ENCODE results near the gene ZNF587. TPM values are rescaled to one million over a fixed set of nuclear protein-coding genes. Genes with fewer than 3 reads are reported as not detected.
"Not testable (repeated sequence)": the region's sequence is repeated elsewhere in the genome, so short reads cannot be mapped to it uniquely, and the experiment has no call there.

ZNF587 gene
- total RNA-seq = 16.6 TPM
- polyA plus RNA-seq = 25.4 TPM
- long read RNA-seq, donor 1 = 0 reads
- long read RNA-seq, donor 2, full-length matches to known transcripts = 2 of 8 reads
- long read RNA-seq, donor 2, partial matches to known transcripts = 6 of 8 reads
- long read RNA-seq, donor 2, other reads (novel, unspliced or antisense) = 0 of 8 reads
- long read RNA-seq, donor 3, full-length matches to known transcripts = 3 of 3 reads
- long read RNA-seq, donor 3, partial matches to known transcripts = 0 of 3 reads
- long read RNA-seq, donor 3, other reads (novel, unspliced or antisense) = 0 of 3 reads
- long read RNA-seq, donor 4, full-length matches to known transcripts = 1 of 1 reads
- long read RNA-seq, donor 4, partial matches to known transcripts = 0 of 1 reads
- long read RNA-seq, donor 4, other reads (novel, unspliced or antisense) = 0 of 1 reads
- long read RNA-seq, donor 5, full-length matches to known transcripts = 4 of 4 reads
- long read RNA-seq, donor 5, partial matches to known transcripts = 0 of 4 reads
- long read RNA-seq, donor 5, other reads (novel, unspliced or antisense) = 0 of 4 reads
- long read RNA-seq, donor 6 = 0 reads
- long read RNA-seq, donor 7 = 0 reads
- long read RNA-seq, donor 8 = 0 reads
- long read RNA-seq, donor 9, full-length matches to known transcripts = 3 of 3 reads
- long read RNA-seq, donor 9, partial matches to known transcripts = 0 of 3 reads
- long read RNA-seq, donor 9, other reads (novel, unspliced or antisense) = 0 of 3 reads
- long read RNA-seq, donor 10, partial matches to known transcripts = 0 of 1 reads
- long read RNA-seq, donor 10, other reads (novel, unspliced or antisense) = 0 of 1 reads

DNA sequence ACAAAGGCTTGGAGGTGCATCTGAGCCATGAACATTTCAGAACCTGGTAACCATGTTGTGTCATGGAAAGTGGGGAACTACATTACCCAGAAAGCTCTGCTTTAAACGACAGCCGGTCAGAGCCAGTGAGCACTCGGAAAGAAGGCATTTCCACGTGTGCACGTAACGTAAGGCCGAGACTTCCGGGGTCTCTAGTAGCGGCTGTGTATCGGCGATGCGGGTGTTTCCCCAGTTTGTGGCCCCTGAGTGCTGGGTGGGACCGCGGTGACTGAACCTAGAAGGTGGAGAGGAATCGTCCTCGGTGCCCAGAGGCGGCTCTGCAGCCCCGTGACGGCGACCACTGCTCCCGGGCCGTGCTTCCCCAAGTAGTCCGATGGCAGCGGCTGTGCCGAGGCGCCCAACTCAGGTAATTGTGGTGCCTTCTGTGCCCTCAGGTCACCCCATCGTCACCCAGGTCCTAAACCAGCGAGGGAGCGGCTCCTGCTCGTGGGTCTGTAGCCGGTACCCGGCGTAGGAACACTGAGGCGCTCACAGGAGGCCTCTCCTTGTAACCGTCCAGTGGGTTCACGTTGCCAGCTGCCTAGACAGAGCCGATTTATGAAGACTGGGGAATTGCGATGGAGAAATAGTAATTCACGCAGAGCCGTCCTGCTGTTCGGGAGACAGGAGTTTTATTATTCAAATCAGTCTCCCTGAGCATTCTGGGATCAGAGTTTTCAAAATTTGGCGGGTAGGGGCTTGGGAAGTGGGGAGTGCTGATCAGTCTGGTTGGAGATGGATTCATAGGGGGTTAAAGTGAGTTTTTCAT lies at the start of gene ZNF587:
TSS of gene ZNF587 (plus strand) at position 194 of the 808 bp plus-strand sequence. CDS start at position 374, 180 bp downstream.
- Histone ChIP-seq H3K27ac (ENCODE audit: low read depth in 1 of 2, low read length in 1 of 2) (peak within 1 kb of the TSS; percentile 76 to 79), H3K4me3 (ENCODE audit: low read length in 2 of 2) (peak within 1 kb of the TSS; percentile 67 to 73), H3K4me1 (ENCODE audit: control insufficient read depth in 2 of 2, insufficient read depth in 2 of 2, low read length in 2 of 2) (peaks cover 8 to 14% of the 10 kb centered on the region in 2 donors)
- peak; percentile 56 to 92 (median 81) for DNase-seq (ENCODE audit: low read depth in 6 of 9, low spot score in 9 of 9)
- not testable (repeated sequence) for H3K36me3 ChIP-seq (ENCODE audit: control insufficient read depth in 2 of 2, insufficient read depth in 2 of 2, low read length in 1 of 2); H3K9me3 ChIP-seq (ENCODE audit: control insufficient read depth in 2 of 2, insufficient read depth in 1 of 2, low read length in 1 of 2); H3K27me3 ChIP-seq (ENCODE audit: control insufficient read depth in 2 of 2, insufficient read depth in 1 of 2, low read length in 1 of 2)
- WGBS = under 1% methylated on average over 42 of the region's 42 CpGs

DNA sequence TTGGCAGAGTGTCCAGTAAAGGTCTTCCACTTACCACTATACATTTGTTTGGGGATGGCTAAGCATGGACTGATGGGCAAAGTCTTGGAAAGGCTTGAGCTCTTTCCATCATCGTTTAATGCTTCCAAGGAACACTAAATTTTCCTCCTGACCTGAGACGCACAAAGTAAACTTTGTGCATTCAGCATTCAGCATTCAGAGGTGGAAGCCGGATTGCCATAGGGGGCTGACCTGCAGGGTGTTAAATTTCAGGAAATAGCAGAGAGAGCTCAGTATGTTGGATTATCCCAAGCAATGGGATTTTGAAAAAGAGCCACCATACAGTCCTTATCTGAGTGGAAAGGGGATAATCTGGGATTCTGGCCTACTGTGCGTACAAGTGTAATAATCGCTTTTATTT lies 49.0 kb upstream of the ZNF587 start:
- 84% methylated on average over 5 of the region's 5 CpGs for WGBS
- Histone ChIP-seq H3K27me3 (ENCODE audit: control insufficient read depth in 2 of 2, insufficient read depth in 1 of 2, low read length in 1 of 2) (no peaks in the 10 kb centered on the region), H3K4me3 (ENCODE audit: low read length in 2 of 2) (no peak overlapping the region), H3K36me3 (ENCODE audit: control insufficient read depth in 2 of 2, insufficient read depth in 2 of 2, low read length in 1 of 2) (peaks cover 7 to 11% of the 10 kb centered on the region in 2 donors), H3K27ac (ENCODE audit: low read depth in 1 of 2, low read length in 1 of 2) (no peak overlapping the region), H3K9me3 (ENCODE audit: control insufficient read depth in 2 of 2, insufficient read depth in 1 of 2, low read length in 1 of 2) (no peaks in the 10 kb centered on the region), H3K4me1 (ENCODE audit: control insufficient read depth in 2 of 2, insufficient read depth in 2 of 2, low read length in 2 of 2) (peaks cover 2 to 13% of the 10 kb centered on the region in 2 donors)
- no peak for DNase-seq (ENCODE audit: low read depth in 6 of 9, low spot score in 9 of 9)

DNA sequence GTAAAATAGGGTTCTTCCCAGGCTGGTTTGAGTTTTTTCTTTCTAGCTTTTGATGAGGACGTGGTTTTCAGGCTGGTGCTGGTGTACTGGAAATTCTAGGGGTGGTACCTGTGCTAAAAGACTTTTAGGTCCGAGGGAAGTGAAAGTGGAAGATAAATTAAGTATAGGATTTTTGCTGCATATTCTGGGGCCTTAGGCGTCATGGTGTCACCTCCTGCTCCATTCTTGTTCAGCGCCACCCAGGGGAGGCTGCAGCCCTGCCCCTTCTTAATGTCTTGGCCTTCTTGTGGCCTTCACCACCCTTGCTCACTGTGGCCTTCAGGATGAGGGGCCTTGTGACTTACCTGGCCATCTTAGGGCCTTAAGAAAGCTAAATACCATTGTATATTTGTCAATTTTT lies 47.4 kb upstream of the ZNF587 start:
- Histone ChIP-seq H3K27ac (ENCODE audit: low read depth in 1 of 2, low read length in 1 of 2) (no peak overlapping the region), H3K4me1 (ENCODE audit: control insufficient read depth in 2 of 2, insufficient read depth in 2 of 2, low read length in 2 of 2) (peaks cover 2 to 13% of the 10 kb centered on the region in 2 donors), H3K4me3 (ENCODE audit: low read length in 2 of 2) (no peak overlapping the region), H3K9me3 (ENCODE audit: control insufficient read depth in 2 of 2, insufficient read depth in 1 of 2, low read length in 1 of 2) (no peaks in the 10 kb centered on the region), H3K27me3 (ENCODE audit: control insufficient read depth in 2 of 2, insufficient read depth in 1 of 2, low read length in 1 of 2) (no peaks in the 10 kb centered on the region), H3K36me3 (ENCODE audit: control insufficient read depth in 2 of 2, insufficient read depth in 2 of 2, low read length in 1 of 2) (peaks cover 5 to 6% of the 10 kb centered on the region in 2 donors)
- 79% methylated on average over 4 of the region's 4 CpGs for WGBS
- DNase-seq (ENCODE audit: low read depth in 6 of 9, low spot score in 9 of 9) = no peak

DNA sequence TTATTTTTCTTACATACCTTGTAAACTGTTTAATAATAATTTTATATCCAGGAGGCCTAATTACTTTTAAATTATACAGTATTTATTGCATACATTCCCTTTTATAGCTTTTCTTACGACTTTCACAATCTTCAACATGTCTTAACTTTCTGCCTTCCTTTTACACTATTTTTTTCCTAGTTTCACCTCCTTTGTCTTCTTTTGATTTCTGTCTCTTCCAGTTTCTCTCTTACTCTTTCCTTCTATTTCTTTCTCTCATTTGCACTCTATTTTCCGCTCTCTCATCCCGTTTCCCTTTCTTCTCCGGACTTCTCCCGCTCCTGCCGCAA lies 46.4 kb upstream of the ZNF587 start:
- H3K36me3 ChIP-seq (ENCODE audit: control insufficient read depth in 2 of 2, insufficient read depth in 2 of 2, low read length in 1 of 2) = peaks cover 10 to 13% of the 10 kb centered on the region in 2 donors
- DNase-seq (ENCODE audit: low read depth in 6 of 9, low spot score in 9 of 9) = no peak
- no peak overlapping the region for H3K27ac ChIP-seq (ENCODE audit: low read depth in 1 of 2, low read length in 1 of 2)
- peak overlapping the region; percentile 52 to 54 for H3K4me3 ChIP-seq (ENCODE audit: low read length in 2 of 2)
- 17% methylated on average over 6 of the region's 6 CpGs for WGBS
- no peaks in the 10 kb centered on the region for H3K9me3 ChIP-seq (ENCODE audit: control insufficient read depth in 2 of 2, insufficient read depth in 1 of 2, low read length in 1 of 2)
- no peaks in the 10 kb centered on the region for H3K27me3 ChIP-seq (ENCODE audit: control insufficient read depth in 2 of 2, insufficient read depth in 1 of 2, low read length in 1 of 2)
- peaks cover 2 to 13% of the 10 kb centered on the region in 2 donors for H3K4me1 ChIP-seq (ENCODE audit: control insufficient read depth in 2 of 2, insufficient read depth in 2 of 2, low read length in 2 of 2)

DNA sequence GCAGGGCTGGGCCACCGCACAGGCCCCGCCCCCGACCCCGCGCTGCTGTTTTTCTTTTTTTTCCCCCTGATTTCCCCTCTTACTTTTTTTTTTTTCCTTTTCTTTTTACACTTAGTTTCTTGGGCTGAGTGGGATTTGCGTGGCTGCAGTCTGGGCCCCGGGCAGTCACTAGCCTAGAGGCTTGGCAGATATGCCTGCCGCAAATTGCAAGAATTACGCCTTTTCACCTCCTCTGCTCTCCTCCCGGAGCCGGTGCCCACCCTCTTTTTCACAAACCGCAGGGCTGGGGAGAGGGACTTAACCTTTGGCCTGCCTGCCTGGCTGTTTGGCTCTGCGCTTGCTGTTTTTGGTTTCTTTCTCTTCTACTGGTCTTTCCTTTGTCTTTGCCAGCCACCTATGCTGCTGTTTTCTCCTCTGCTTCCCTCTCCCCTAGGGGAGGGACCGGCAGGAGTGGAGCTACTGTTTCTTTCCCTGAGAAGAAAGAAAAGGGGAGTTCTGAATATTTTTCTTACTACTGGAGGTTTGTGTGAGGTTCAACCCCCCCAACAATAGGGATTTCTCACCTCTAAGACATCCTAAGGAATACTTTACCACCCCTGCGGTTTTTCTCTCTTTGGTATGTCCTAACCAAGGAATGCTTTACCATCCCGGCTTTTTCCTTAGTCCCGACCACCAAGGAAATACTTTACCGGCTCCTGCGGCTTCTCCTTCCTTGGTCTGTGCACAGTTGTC lies 45.9 kb upstream of the ZNF587 start:
- DNase-seq (ENCODE audit: low read depth in 6 of 9, low spot score in 9 of 9) = peak in 5 of 9 donors; percentile 10 to 56 (median 26)
- H3K27me3 ChIP-seq (ENCODE audit: control insufficient read depth in 2 of 2, insufficient read depth in 1 of 2, low read length in 1 of 2) = no peaks in the 10 kb centered on the region
- peak overlapping the region; percentile 52 to 54 for H3K4me3 ChIP-seq (ENCODE audit: low read length in 2 of 2)
- peak overlapping the region; percentile 15 to 55 for H3K27ac ChIP-seq (ENCODE audit: low read depth in 1 of 2, low read length in 1 of 2)
- H3K4me1 ChIP-seq (ENCODE audit: control insufficient read depth in 2 of 2, insufficient read depth in 2 of 2, low read length in 2 of 2) = peaks cover 2 to 13% of the 10 kb centered on the region in 2 donors
- WGBS = 15% methylated on average over 19 of the region's 19 CpGs
- peaks cover 13 to 16% of the 10 kb centered on the region in 2 donors for H3K36me3 ChIP-seq (ENCODE audit: control insufficient read depth in 2 of 2, insufficient read depth in 2 of 2, low read length in 1 of 2)
- H3K9me3 ChIP-seq (ENCODE audit: control insufficient read depth in 2 of 2, insufficient read depth in 1 of 2, low read length in 1 of 2) = no peaks in the 10 kb centered on the region

DNA sequence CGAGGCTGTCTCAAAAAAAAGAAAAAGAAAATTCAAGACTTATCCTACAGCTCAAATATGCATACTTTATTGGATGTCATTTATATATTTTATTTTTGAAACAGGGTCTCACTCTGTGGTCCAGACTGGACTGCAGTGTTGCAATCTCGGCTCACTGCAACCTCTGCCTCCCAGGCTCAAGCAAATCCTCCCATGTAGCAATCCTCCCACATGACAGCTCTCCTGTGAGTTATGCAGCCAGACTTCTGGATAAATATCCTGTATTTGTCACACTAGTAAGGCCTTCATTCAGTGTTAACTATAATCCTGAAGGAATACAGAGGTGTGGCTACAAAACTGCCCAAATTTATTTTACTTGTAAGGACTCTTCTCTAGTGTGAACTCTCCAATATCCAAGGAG lies 42.1 kb upstream of the ZNF587 start:
- no peak overlapping the region for H3K27ac ChIP-seq (ENCODE audit: low read depth in 1 of 2, low read length in 1 of 2)
- peaks cover 2 to 20% of the 10 kb centered on the region in 2 donors for H3K4me1 ChIP-seq (ENCODE audit: control insufficient read depth in 2 of 2, insufficient read depth in 2 of 2, low read length in 2 of 2)
- peaks cover 19 to 24% of the 10 kb centered on the region in 2 donors for H3K36me3 ChIP-seq (ENCODE audit: control insufficient read depth in 2 of 2, insufficient read depth in 2 of 2, low read length in 1 of 2)
- DNase-seq (ENCODE audit: low read depth in 6 of 9, low spot score in 9 of 9) = no peak
- 98% methylated on average over 2 of the region's 2 CpGs for WGBS
- no peaks in the 10 kb centered on the region for H3K27me3 ChIP-seq (ENCODE audit: control insufficient read depth in 2 of 2, insufficient read depth in 1 of 2, low read length in 1 of 2)
- no peaks in the 10 kb centered on the region for H3K9me3 ChIP-seq (ENCODE audit: control insufficient read depth in 2 of 2, insufficient read depth in 1 of 2, low read length in 1 of 2)
- H3K4me3 ChIP-seq (ENCODE audit: low read length in 2 of 2) = no peak overlapping the region

DNA sequence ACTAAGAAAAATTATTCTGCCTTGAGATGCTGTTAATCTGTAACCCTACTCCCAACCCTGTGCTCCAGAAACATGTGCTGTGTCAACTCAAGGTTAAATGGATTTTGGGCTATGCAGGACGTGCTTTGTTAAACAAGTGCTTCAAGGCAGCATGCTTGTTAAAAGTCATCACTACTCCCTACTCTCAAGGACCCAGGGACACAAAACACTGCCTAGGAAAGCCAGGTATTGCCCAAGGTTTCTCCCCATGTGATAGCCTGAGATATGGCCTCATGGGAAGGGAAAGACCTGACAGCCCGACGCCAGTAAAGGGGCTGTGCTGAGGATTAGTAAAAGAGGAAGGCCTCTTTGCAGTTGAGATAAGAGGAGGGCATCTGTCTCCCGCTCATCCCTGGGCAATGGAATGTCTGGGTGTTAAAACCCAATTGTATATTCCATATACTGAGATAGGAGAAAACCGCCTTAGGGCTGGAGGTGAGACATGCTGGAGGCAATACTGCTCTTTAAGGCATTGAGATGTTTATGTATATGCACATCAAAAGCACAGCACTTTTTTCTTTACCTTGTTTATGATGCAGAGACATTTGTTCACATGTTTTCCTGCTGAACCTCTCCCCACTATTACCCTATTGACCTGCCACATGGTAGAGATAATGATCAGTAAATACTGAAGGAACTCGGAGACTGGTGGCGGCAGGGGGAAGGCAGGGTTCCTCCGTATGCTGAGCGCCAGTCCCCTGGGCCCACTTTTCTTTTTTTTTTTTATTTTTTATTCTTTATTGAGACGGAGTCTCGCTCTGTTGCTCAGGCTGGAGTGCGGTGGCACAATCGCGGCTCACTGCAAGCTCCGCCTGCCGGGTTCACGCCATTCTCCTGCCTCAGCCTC lies 39.0 kb upstream of the ZNF587 start:
- H3K9me3 ChIP-seq (ENCODE audit: control insufficient read depth in 2 of 2, insufficient read depth in 1 of 2, low read length in 1 of 2); H3K27ac ChIP-seq (ENCODE audit: low read depth in 1 of 2, low read length in 1 of 2); H3K27me3 ChIP-seq (ENCODE audit: control insufficient read depth in 2 of 2, insufficient read depth in 1 of 2, low read length in 1 of 2); DNase-seq (ENCODE audit: low read depth in 6 of 9, low spot score in 9 of 9); H3K4me3 ChIP-seq (ENCODE audit: low read length in 2 of 2): not testable (repeated sequence)
- Histone ChIP-seq H3K4me1 (ENCODE audit: control insufficient read depth in 2 of 2, insufficient read depth in 2 of 2, low read length in 2 of 2) (peaks cover 10 to 23% of the 10 kb centered on the region in 2 donors), H3K36me3 (ENCODE audit: control insufficient read depth in 2 of 2, insufficient read depth in 2 of 2, low read length in 1 of 2) (peaks cover 16 to 23% of the 10 kb centered on the region in 2 donors)
- 97% methylated on average over 17 of the region's 17 CpGs for WGBS
